BLaER1 (cell line): ENCODE measurements around the gene ZNF219.

ENCODE experiments used
- H3K27ac ChIP-seq: shearing (Covaris generic); formaldehyde crosslinking; 2 replicates; pipeline ENCODE4 v1.8.1; 2022
- H3K27me3 ChIP-seq: shearing (Covaris generic); formaldehyde crosslinking; 2 replicates; pipeline ENCODE4 v1.8.1; 2022
- H3K36me3 ChIP-seq: shearing (Covaris generic); formaldehyde crosslinking; 2 replicates; pipeline ENCODE4 v1.8.1; 2022
- H3K4me1 ChIP-seq: shearing (Covaris generic); formaldehyde crosslinking; 2 replicates; pipeline ENCODE4 v1.8.1; 2022
- H3K4me2 ChIP-seq: shearing (Covaris generic); formaldehyde crosslinking; 2 replicates; pipeline ENCODE4 v1.8.1; 2022
- H3K4me3 ChIP-seq: shearing (Covaris generic); formaldehyde crosslinking; 2 replicates; pipeline ENCODE4 v1.8.1; 2022
- H3K9ac ChIP-seq: shearing (Covaris generic); formaldehyde crosslinking; 2 replicates; pipeline ENCODE4 v1.8.1; 2022
- H3K9me3 ChIP-seq: shearing (Covaris generic); formaldehyde crosslinking; 2 replicates; pipeline ENCODE4 v1.8.1; 2022
- H4K20me1 ChIP-seq: shearing (Covaris generic); formaldehyde crosslinking; 2 replicates; pipeline ENCODE4 v1.8.1; 2022
- Cebpa-rat ChIP-seq: shearing (Covaris generic); IDR thresholded peaks from 2 replicates; pipeline ENCODE4 v1.8.1; 2022

ZNF219 gene

DNA sequence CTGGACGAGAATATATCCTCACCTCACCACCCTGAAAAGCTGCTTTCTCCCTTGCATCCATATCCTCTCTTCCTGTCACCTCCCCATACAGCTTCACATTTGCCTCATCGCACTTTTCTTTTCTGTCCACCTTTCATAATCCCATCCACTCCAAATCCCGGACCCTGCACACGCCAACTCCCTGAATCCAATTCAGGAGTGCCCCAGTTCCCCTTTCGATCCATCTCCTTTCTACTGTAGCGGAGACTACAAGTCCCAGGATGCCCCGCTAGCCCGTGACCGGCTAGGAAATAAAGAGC is 4.9 kb upstream of the ZNF219 start:
- Histone ChIP-seq H3K9ac (peak overlapping the region; percentile 99), H3K4me3 (peak overlapping the region; percentile 87), H3K27me3 (no peaks in the 10 kb centered on the region), H3K27ac (peak overlapping the region; percentile 100), H3K4me1 (peaks cover 58% of the 10 kb centered on the region), H3K4me2 (peak overlapping the region; percentile 83), H4K20me1 (no peaks in the 10 kb centered on the region), H3K9me3 (no peaks in the 10 kb centered on the region), H3K36me3 (no peaks in the 10 kb centered on the region)
- TF ChIP-seq Cebpa-rat = no peak

DNA sequence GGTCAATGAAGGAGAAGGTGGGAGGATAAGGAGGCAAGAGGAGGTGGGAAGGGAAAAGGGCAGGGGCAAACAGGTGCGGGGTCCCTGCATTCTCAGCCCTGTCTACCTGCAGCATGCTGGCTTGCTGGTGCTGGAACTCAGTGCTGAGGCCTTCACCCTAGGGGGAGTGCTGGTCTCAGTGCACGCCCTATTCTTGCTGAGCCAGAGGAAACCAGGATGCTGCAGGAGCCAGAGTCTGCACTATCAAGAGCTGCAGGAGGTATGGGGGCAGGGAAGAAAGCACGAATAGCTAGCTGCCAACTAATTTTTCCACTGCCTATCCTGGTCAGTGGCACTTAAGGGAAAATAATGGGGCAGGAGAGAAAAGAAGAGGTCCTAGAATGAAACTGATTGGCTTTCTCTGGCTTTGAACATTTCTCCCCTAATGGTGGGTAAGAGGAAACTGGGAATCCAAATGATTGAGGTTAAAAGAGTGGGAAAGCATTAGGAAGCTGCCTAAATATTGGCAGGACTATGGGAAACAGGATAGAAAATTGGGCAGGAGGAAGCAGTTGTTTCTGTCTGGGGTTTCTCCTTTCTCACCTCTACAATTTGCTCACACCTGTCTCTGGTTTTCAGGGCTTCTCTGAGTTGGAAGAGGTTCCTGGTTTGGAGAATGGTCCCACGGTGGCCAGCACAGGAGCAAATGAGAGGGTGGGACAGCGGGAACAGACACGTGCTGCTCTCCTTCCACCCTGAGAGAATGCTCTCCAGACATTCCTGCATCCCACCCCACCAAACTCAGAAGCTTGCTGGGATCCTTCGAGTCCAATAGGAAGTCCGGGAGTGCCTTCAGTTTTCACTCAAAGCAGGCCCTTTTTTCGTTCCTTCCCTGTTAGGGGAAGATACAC is 4.3 kb upstream of the ZNF219 start:
- H3K36me3 ChIP-seq = no peaks in the 10 kb centered on the region
- no peaks in the 10 kb centered on the region for H4K20me1 ChIP-seq
- H3K4me2 ChIP-seq = peak overlapping the region; percentile 83
- TF ChIP-seq Cebpa-rat = no peak
- no peaks in the 10 kb centered on the region for H3K27me3 ChIP-seq
- H3K4me1 ChIP-seq = peaks cover 58% of the 10 kb centered on the region
- no peaks in the 10 kb centered on the region for H3K9me3 ChIP-seq
- H3K27ac ChIP-seq = peak overlapping the region; percentile 100; the same call in 1 of the 2 replicates
- peak overlapping the region; percentile 87 for H3K4me3 ChIP-seq
- peak overlapping the region; percentile 99 for H3K9ac ChIP-seq

DNA sequence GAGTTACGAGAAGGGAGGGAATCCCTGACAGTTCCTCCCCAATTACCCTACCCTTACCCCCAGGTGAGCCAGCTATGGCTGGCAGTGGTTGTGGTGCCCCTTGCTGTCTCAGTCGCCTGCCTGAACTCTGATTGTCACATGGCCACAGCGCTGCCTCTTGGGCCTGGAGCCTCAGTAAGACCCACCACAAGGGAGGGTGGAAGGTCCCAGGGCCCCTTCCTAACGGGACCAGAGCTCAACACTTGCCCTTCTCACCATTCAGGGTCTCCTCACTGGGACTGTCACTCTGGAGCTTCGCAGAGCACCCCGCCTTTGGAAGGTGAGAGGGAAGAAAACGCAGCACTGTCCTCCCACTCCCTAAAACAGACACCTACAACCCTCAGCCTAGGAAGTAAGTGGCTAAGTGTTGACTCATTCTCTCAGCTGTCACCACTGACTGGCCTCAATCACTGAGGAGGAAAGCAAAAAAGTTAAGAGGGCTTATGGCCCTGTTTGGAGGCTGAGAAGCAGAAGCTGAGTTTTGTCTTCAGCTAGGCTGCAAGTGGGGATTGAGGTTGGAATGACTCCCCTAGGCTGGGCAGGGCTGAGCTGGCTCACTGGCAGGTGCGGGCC is 3.5 kb upstream of the ZNF219 start:
- peaks cover 64% of the 10 kb centered on the region for H3K4me1 ChIP-seq
- no peak overlapping the region for H3K9ac ChIP-seq
- H3K4me2 ChIP-seq = peak overlapping the region; percentile 83; the same call in 1 of the 2 replicates
- H3K9me3 ChIP-seq = no peaks in the 10 kb centered on the region
- no peak overlapping the region for H3K27ac ChIP-seq
- no peak for TF ChIP-seq Cebpa-rat
- H3K27me3 ChIP-seq = no peaks in the 10 kb centered on the region
- no peaks in the 10 kb centered on the region for H3K36me3 ChIP-seq
- peaks cover 2% of the 10 kb centered on the region; the same call in 1 of the 2 replicates for H4K20me1 ChIP-seq
- H3K4me3 ChIP-seq = no peak overlapping the region

DNA sequence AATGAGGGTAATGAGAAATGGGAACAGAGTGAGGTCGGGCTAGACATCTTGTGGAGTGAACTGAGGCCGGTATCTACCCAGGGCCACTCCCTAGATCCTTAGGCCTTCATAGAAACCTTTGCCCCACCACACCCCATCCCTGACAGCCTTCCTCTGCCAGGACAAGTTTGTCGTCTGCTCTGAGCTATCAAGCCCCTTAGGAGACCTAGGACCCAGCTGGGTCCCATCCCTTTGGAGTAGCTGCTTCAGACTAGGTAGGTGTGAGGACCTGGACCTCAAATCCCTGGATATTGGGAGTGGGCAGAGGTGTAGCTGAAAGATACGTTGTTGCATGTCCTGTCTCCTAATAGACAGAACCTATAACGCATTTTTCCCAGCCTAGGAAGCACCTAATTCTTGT is 2.5 kb upstream of the ZNF219 start, which contains the start of gene TMEM253:
Gene TMEM253, plus strand, starts transcription at position 136 of the 400 bp plus-strand sequence. CDS start 278 bp downstream, outside the sequence.
- Histone ChIP-seq H3K4me1 (peaks cover 67% of the 10 kb centered on the region), H3K9ac (peak within 1 kb of the TSS; percentile 87), H3K9me3 (no peaks in the 10 kb centered on the region), H3K27ac (0 out of 2 replicates have a peak within 1 kb of the TSS, but pooled peaks have one; percentile 63), H3K27me3 (no peaks in the 10 kb centered on the region), H3K4me3 (peak within 1 kb of the TSS; percentile 78; the same call in 1 of the 2 replicates), H4K20me1 (peaks cover 11% of the 10 kb centered on the region), H3K4me2 (peak within 1 kb of the TSS; percentile 86), H3K36me3 (no peaks in the 10 kb centered on the region)
- TF ChIP-seq Cebpa-rat = no peak

DNA sequence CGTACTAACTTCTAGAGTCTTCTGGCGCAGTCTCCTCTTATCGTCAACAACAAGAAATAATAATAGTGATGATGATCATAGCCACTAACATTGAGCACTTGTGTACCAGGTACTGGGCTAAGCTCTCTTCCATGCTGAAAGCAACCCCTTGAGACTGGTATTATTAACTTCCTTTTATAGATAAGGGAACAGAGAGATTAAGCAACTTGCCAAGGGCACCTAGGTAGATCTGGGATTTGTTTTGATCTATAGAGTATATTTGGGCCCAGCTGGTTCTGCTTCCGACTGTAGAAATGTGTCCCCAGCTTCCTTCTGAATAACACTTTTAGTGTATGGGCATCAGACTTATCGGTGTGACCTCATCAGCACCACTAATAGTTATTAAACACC is 1.1 kb upstream of the ZNF219 start:
- Histone ChIP-seq H3K27ac (peak overlapping the region; percentile 63; the same call in 1 of the 2 replicates), H3K9me3 (no peaks in the 10 kb centered on the region), H3K4me3 (peak overlapping the region; percentile 78), H3K36me3 (no peaks in the 10 kb centered on the region), H3K9ac (peak overlapping the region; percentile 87), H3K27me3 (no peaks in the 10 kb centered on the region), H4K20me1 (peaks cover 22% of the 10 kb centered on the region), H3K4me1 (peaks cover 70% of the 10 kb centered on the region), H3K4me2 (peak overlapping the region; percentile 86)
- no peak for TF ChIP-seq Cebpa-rat

DNA sequence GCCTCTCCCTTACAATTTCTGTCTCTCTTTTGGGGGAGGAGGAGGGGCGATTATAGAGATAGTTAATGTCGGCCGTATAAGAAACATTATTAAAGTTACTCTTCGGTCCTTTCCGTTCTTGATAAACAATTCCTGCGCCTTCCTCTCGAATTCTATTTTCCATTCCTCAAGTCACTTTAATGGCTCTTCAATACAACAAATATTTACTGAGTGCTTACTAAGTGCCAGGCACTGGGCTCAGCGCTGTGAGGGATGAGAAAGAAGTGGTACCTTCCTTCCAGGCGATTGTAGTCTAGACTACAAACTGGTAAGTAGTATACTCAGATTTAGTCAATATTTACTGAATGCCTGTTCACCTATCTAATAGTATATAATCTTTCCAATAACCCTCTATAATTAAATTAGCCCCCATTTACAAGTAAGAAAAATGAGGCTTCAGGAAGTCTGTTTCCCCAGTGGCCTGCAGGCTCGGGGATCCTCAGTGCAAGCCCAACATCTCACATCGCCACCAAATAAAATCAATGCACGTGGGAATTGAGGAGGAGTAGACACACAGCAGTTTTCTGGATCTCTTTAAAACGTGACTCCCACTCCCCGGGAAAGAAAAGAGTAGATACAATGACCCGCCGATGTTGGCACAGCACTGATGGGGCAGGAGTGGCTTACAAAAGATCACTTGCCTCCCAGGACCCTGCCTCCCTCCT is 589 bp upstream of the ZNF219 start:
- Histone ChIP-seq H3K36me3 (no peaks in the 10 kb centered on the region), H4K20me1 (peaks cover 27% of the 10 kb centered on the region), H3K4me1 (peaks cover 74% of the 10 kb centered on the region)

DNA sequence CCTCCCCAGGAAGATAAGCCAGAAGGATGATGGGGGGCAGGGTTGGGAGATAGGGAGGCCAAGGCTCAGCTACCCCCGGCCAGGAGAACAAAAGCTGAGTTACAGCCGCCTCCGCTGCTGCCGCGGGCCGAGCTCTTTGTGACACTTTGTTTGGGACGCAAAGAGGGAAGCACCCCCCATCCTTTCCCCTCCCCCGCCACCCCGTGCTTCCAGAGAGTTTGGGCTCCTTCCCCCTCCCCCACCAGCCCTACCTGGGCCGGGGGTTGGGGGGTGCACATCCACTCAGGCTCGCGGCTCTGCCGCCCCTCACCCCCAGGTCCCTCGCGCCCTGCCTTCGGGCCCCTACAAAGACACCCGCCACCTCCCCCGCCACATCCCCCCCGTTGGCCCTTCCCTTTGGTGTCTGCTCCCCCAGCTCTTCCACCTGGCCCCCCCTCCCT is 799 bp downstream of the ZNF219 start:
- Histone ChIP-seq H3K9me3 (no peaks in the 10 kb centered on the region), H3K4me3 (peak overlapping the region; percentile 67), H4K20me1 (peaks cover 41% of the 10 kb centered on the region), H3K9ac (peak overlapping the region; percentile 82), H3K4me2 (peak overlapping the region; percentile 86), H3K27me3 (no peaks in the 10 kb centered on the region), H3K27ac (peak overlapping the region; percentile 89), H3K4me1 (peaks cover 80% of the 10 kb centered on the region), H3K36me3 (peaks cover 9% of the 10 kb centered on the region)
- TF ChIP-seq Cebpa-rat = no peak

More for the DNA sequence above, 589 bp upstream of the ZNF219 start:
- TF ChIP-seq Cebpa-rat = no peak
- peak overlapping the region; percentile 86 for H3K4me2 ChIP-seq
- peak overlapping the region; percentile 78 for H3K4me3 ChIP-seq
- H3K9me3 ChIP-seq = no peaks in the 10 kb centered on the region
- peak overlapping the region; percentile 87 for H3K9ac ChIP-seq
- peak overlapping the region; percentile 63 for H3K27ac ChIP-seq
- H3K27me3 ChIP-seq = no peaks in the 10 kb centered on the region

DNA sequence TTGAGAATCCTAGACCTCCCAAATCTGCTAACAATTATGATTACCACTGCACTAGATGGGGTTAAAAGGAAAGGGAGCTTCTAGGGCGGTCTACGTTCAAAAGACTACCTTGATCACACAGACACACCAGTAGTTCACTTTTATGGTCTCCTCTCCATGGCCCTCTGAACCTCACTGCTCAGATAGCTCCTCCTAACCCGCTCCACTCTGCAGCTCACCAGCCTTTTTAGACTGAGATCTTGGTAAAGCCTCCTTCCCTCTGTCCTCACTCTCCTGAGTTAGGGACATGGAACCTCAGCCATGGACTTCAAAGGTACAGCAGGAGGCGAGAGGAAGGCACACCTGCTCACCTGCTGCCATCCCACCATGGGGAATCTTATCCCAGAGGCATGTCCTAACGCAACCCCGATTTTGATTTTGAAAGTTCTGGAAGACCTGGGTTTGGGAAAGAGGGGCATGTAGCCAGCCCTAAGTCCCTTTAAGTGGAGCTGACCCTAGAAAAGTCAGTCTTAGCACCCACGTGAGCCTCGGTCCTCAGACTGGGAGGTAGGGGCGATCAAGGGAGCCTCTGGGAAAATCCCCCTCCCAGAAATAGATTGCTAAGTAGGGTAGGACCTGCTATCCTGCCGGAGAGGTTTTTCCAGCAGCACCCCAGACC is 1.3 kb downstream of the ZNF219 start:
- TF ChIP-seq Cebpa-rat = no peak
- peaks cover 44% of the 10 kb centered on the region for H4K20me1 ChIP-seq
- peaks cover 13% of the 10 kb centered on the region for H3K36me3 ChIP-seq
- peak overlapping the region; percentile 67 for H3K4me3 ChIP-seq
- H3K4me2 ChIP-seq = peak overlapping the region; percentile 86
- H3K27ac ChIP-seq = peak overlapping the region; percentile 89
- H3K4me1 ChIP-seq = peaks cover 80% of the 10 kb centered on the region
- H3K9ac ChIP-seq = peak overlapping the region; percentile 82
- no peaks in the 10 kb centered on the region for H3K27me3 ChIP-seq
- H3K9me3 ChIP-seq = no peaks in the 10 kb centered on the region

DNA sequence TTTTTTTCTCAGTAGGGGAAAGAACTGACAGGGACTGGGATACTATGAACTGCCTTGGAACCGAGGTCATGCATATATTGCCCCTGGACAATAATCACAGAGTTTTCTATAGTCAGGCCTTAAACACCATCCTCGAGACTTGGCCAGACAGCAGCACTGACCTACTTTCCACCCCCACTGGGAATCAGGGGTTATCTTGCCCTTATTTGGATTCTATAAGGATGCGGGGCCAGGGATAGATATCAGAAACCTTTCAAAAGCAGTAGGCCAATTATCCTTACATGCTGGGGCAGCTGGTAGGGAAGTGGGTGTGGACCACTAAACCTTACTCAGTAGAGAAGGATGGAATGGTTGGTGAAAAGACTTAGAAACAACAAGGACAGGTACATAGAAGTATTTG is 2.0 kb downstream of the ZNF219 start:
- peak overlapping the region; percentile 12; the same call in 1 of the 2 replicates for H3K9ac ChIP-seq
- H3K36me3 ChIP-seq = peaks cover 19% of the 10 kb centered on the region
- no peak for TF ChIP-seq Cebpa-rat
- no peaks in the 10 kb centered on the region for H3K27me3 ChIP-seq
- H4K20me1 ChIP-seq = peaks cover 51% of the 10 kb centered on the region
- H3K4me1 ChIP-seq = peaks cover 81% of the 10 kb centered on the region
- no peak overlapping the region for H3K4me3 ChIP-seq
- no peak overlapping the region for H3K27ac ChIP-seq
- peak overlapping the region; percentile 86 for H3K4me2 ChIP-seq
- H3K9me3 ChIP-seq = no peaks in the 10 kb centered on the region
